Type B pancreatic cell (in vitro differentiated cells): ENCODE data around the gene CNN1. TPM values are rescaled to one million over a fixed set of nuclear protein-coding genes. Genes with fewer than 3 reads are reported as not detected.

Experiments
- DNase-seq: peaks from one replicate; pipeline ENCODE4 v3.0.0; 2021; ENCODE audit warnings: mixed read lengths; ENCODE audit not compliant: unreplicated experiment; ENCODE audit errors: extremely low spot score
- H3K27ac Mint-ChIP-seq: 2 replicates; pipeline ENCODE4 v1.8.0; 2021; ENCODE audit warnings: mild to moderate bottlenecking, mixed read lengths
- H3K27me3 Mint-ChIP-seq: 2 replicates; pipeline ENCODE4 v1.8.0; 2021; ENCODE audit warnings: mixed read lengths
- H3K36me3 Mint-ChIP-seq: 2 replicates; pipeline ENCODE4 v1.8.0; 2021; ENCODE audit warnings: mixed read lengths
- H3K4me1 Mint-ChIP-seq: one replicate; pipeline ENCODE4 v1.8.0; 2021; ENCODE audit warnings: mixed read lengths; ENCODE audit not compliant: unreplicated experiment
- H3K4me3 Mint-ChIP-seq: 2 replicates; pipeline ENCODE4 v1.8.0; 2021; ENCODE audit warnings: mild to moderate bottlenecking, mixed read lengths
- H3K9me3 Mint-ChIP-seq: 2 replicates; pipeline ENCODE4 v1.8.0; 2021; ENCODE audit warnings: mixed read lengths
- CTCF ChIP-seq: fragments of 200-600 bp; sonication (generic); conservative IDR thresholded peaks from 2 replicates; pipeline ENCODE4 v1.5.0; 2021; ENCODE audit warnings: antibody characterized with exemption, mild to moderate bottlenecking
- total RNA-seq: library from RNA; stranded (reverse); gene quantifications from 2 replicates; pipeline ENCODE4 v1.2.1, GENCODE V29; 2021; ENCODE audit warnings: low replicate concordance

Gene CNN1
- total RNA-seq, 1 donor from 2014 or later, result 7.9 TPM

- no peaks in the 10 kb centered on the region for H3K4me1 Mint-ChIP-seq
- no peaks in the 10 kb centered on the region for H3K27me3 Mint-ChIP-seq
- peak; percentile 83 for DNase-seq
- no peak overlapping the region for H3K27ac Mint-ChIP-seq
- H3K4me3 Mint-ChIP-seq, result no peak overlapping the region
- H3K36me3 Mint-ChIP-seq, result no peaks in the 10 kb centered on the region
- H3K9me3 Mint-ChIP-seq, result no peaks in the 10 kb centered on the region
- peak; percentile 84 for TF ChIP-seq CTCF
Measured at GRCh38 chr19:11496391-11497163, 42.1 kb upstream of the CNN1 start.

DNA sequence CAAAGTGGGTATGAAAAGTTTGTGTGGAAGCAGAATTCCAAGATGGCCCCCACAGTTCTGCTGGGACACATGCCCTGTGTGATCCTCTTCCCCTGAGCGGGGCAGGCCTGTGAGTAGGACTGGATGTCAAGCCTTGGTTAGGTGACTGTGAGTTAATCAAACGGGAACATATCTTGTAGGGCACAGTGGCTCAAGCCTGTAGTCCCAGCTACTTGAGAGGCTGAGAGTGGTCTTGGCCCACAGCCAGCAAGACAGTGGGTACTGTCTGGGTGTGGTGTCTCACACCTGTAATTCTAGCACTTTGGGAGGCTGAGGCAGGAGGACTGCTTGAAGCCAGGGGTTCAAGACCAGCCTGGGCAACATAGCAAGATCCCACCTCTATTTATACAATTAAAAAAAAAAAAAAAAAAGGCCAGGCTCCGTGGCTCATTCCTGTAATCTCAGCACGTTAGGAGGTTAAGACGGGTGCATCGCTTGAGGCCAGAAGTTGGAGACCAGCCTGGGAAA lies 39.4 kb upstream of the CNN1 start:
- peaks cover under 1% of the 10 kb centered on the region for H3K4me1 Mint-ChIP-seq
- no peaks in the 10 kb centered on the region for H3K36me3 Mint-ChIP-seq
- DNase-seq, result no peak
- no peak overlapping the region for H3K27ac Mint-ChIP-seq
- H3K9me3 Mint-ChIP-seq, result no peaks in the 10 kb centered on the region
- no peak for TF ChIP-seq CTCF
- H3K27me3 Mint-ChIP-seq, result no peaks in the 10 kb centered on the region
- no peak overlapping the region for H3K4me3 Mint-ChIP-seq

GRCh38 chr19:11499890-11500420 lies 38.7 kb upstream of the CNN1 start:
- no peak for DNase-seq
- TF ChIP-seq CTCF, result no peak
- H3K27me3 Mint-ChIP-seq, result no peaks in the 10 kb centered on the region

DNA sequence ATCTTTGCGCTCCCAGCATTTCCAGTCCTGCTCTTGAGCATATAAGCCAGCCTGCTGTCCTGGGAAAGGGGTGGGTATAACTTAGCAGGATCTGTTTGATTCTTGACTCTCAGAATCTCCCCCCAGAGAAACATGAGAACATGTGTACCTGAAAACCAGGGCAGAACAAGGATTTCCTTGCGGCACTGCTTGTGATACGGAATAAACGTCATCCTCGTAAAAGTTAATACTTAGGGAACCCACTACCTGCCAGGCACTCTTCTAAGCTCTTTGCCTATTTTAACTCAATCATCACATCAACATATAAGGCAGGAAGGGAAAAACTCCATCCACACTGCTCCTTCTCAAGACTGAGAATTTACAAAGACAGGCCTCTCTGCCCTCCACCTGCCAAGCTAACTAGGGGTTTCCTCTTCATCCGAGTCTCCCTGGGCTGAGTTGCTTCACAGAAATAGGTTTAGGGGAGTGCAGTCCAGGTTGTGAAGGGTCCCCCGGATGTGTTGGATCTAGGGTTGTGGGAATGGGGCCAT lies 34.1 kb upstream of the CNN1 start:
- Mint-ChIP-seq H3K4me3 (peak overlapping the region; percentile 92), H3K9me3 (no peaks in the 10 kb centered on the region)
- TF ChIP-seq CTCF, result no peak

More at GRCh38 chr19:11499890-11500420, 38.7 kb upstream of the CNN1 start:
- Mint-ChIP-seq H3K4me3 (no peak overlapping the region), H3K27ac (no peak overlapping the region), H3K4me1 (peaks cover 7% of the 10 kb centered on the region), H3K36me3 (no peaks in the 10 kb centered on the region), H3K9me3 (no peaks in the 10 kb centered on the region)

DNA sequence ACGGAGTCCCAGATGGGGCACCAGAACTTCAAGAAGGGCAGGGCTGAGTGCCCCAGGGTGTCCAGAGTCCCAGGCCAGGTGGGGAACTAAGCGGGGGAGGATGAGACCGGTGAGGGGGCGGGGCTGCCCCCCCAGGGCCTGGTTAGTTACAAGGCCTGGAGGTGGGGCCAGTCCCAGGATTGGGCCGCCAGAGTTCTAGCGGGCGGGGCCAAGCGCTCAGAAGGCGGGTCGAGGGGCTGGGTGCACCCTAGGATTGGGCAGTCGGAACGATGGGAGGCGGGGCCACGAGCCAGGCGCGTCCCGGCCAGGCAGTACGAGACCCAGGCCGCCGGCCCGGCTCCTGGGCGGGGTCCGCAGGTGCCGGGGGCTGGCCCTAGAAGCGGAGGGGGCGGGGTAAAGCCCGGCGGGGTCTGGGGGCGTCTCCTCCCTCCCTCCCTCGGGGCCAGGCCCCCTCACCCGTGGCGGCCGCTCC lies 33.6 kb upstream of the CNN1 start:
- Mint-ChIP-seq H3K4me3 (peak overlapping the region; percentile 92), H3K36me3 (no peaks in the 10 kb centered on the region), H3K4me1 (peaks cover 8% of the 10 kb centered on the region), H3K27ac (peak overlapping the region; percentile 91), H3K9me3 (no peaks in the 10 kb centered on the region), H3K27me3 (no peaks in the 10 kb centered on the region)
- no peak for TF ChIP-seq CTCF
- peak; percentile 95 for DNase-seq

More for the DNA sequence above, 34.1 kb upstream of the CNN1 start:
- no peaks in the 10 kb centered on the region for H3K36me3 Mint-ChIP-seq
- peaks cover 8% of the 10 kb centered on the region for H3K4me1 Mint-ChIP-seq
- H3K27ac Mint-ChIP-seq, result peak overlapping the region; percentile 91
- H3K27me3 Mint-ChIP-seq, result no peaks in the 10 kb centered on the region
- DNase-seq, result no peak
